Fibroblast of lung (primary cell): Measurements from ENCODE around the gene HTR3C. TPM values are rescaled to one million over a fixed set of nuclear protein-coding genes. Genes with fewer than 3 reads are reported as not detected.

Source experiments
- DNase-seq, 2 donors: peaks; one replicate each; pipeline versions ENCODE4 v3.0.0 to v3.0.0-alpha.2; 2010; ENCODE audit warnings: low read depth in 2 of 2
- H2AFZ ChIP-seq: 2 replicates; pipeline ENCODE4 v1.5.1; 2012; ENCODE audit warnings: low read length, control low read depth, inconsistent platforms
- H3K27ac ChIP-seq: 2 replicates; pipeline ENCODE4 v1.5.1; 2011; ENCODE audit warnings: low read length, control low read depth; ENCODE audit not compliant: insufficient read depth
- H3K27me3 ChIP-seq: 2 replicates; pipeline ENCODE4 v1.5.1; 2011; ENCODE audit warnings: mild to moderate bottlenecking, low read length; ENCODE audit not compliant: control insufficient read depth, insufficient read depth
- H3K36me3 ChIP-seq: 2 replicates; pipeline ENCODE4 v1.5.1; 2011; ENCODE audit warnings: low read length; ENCODE audit not compliant: control insufficient read depth, insufficient read depth
- H3K4me1 ChIP-seq: 2 replicates; pipeline ENCODE4 v1.5.1; 2011; ENCODE audit warnings: low read length; ENCODE audit not compliant: control insufficient read depth, insufficient read depth; ENCODE audit errors: extremely low read depth
- H3K4me2 ChIP-seq: 2 replicates; pipeline ENCODE4 v1.5.1; 2011; ENCODE audit warnings: low read length, control low read depth; ENCODE audit not compliant: insufficient read depth; ENCODE audit errors: extremely low read depth
- H3K4me3 ChIP-seq, 4 experiments: fragments of 200-600 bp in 1 of 4; sonication (generic) in 1 of 4; replicated peaks in 1 of 4; 2 replicates each; pipeline ENCODE4 v1.5.1; 2011 to 2016; ENCODE audit warnings: low read length in 4 of 4, low read depth in 3 of 4, mild to moderate bottlenecking in 3 of 4, control low read depth in 2 of 4, inconsistent platforms in 1 of 4, mixed read lengths in 1 of 4; ENCODE audit not compliant: insufficient read depth in 1 of 4; ENCODE audit errors: control extremely low read depth in 1 of 4
- H3K79me2 ChIP-seq: 2 replicates; pipeline ENCODE4 v1.5.1; 2012; ENCODE audit warnings: mild to moderate bottlenecking, low read length, inconsistent platforms; ENCODE audit not compliant: control insufficient read depth, insufficient read depth
- H3K9ac ChIP-seq: 2 replicates; pipeline ENCODE4 v1.5.1; 2011; ENCODE audit warnings: mild to moderate bottlenecking, low read length, control low read depth; ENCODE audit not compliant: insufficient read depth
- H3K9me3 ChIP-seq: 2 replicates; pipeline ENCODE4 v1.5.1; 2012; ENCODE audit warnings: low read depth, low read length; ENCODE audit not compliant: control insufficient read depth, insufficient read depth
- H4K20me1 ChIP-seq: 2 replicates; pipeline ENCODE4 v1.5.1; 2011; ENCODE audit warnings: low read length; ENCODE audit not compliant: control insufficient read depth, insufficient read depth; ENCODE audit errors: extremely low read depth
- EZH2 ChIP-seq: IDR thresholded peaks from 2 replicates; pipeline ENCODE4 v1.5.1; 2012; ENCODE audit warnings: low read length, control low read depth, mild to moderate bottlenecking; ENCODE audit errors: missing control alignments
- polyA plus RNA-seq, 2 donors: library from polyadenylated mRNA; depleted of rRNA in 1 of 2; stranded (reverse) in 1 of 2; unstranded in 1 of 2; fragments of >200 nt; gene quantifications; 2 replicates each; pipeline ENCODE4 v1.2.1, GENCODE V29; 2011 to 2012; ENCODE audit warnings: missing spikeins in 1 of 2
- total RNA-seq: library from RNA; depleted of rRNA; stranded (reverse); fragments of >200 nt; gene quantifications from 2 replicates; pipeline ENCODE4 v1.2.1, GENCODE V29; 2014
- TF ChIP-seq, protein P1 (sequence below), 2 donors: IDR thresholded peaks in 1 of 2; conservative IDR thresholded peaks in 1 of 2; 1 replicate in 1 of 2; 2 replicates in 1 of 2; pipeline ENCODE4 v1.5.1; 2011 to 2012; ENCODE audit warnings: low read length in 2 of 2, control low read depth in 1 of 2, inconsistent platforms in 1 of 2, low read depth in 1 of 2, mild to moderate bottlenecking in 1 of 2

Gene HTR3C
- total and polyA plus RNA-seq, 2 donors (not counting 1 experiment from before 2014, with no cell fraction given): not detected

DNA sequence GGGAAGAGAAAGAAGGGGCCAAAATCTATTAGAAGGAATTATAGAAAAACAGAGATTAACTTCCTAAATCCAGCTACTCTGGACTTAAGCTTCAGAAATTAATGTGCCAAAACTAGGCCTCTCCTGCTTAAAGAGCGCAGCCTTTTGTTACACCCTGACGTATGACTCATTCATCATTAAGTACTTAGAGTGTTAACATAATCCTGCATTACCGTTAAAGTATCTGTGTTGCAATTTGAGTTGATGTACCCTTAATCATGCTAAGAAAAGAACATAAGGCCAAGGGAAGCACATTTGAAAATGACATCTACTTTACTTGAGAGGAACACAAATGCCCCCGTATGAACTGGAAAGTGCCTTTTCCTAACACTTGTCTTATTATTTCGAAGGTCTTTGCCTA, 13.4 kb upstream of the HTR3C start:
- peak; percentile 38 to 55 for DNase-seq
- no peak overlapping the region for H2AFZ ChIP-seq

DNA sequence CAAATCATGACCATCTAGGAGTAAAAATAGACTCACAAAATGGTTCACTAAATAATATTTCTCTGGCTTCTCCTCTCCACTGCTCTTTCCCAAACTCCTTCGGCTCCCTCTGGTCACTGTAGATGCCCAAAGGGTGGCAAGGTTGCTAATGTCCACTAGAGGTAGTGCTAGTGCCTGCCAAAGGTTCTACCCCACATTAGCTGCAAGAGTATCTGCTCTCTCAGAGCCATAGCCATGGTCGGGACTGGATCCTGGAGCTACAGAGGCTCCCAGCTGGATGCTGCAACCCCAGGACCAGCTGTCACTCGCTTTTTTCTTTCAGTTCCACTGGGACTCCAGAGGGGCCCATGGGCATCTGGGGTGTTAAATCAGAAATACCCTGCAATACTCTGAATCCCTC, 12.8 kb upstream of the HTR3C start:
- H3K9ac ChIP-seq: no peak overlapping the region
- no peaks in the 10 kb centered on the region for H3K36me3 ChIP-seq
- H3K4me3 ChIP-seq: no peak overlapping the region
- no peak overlapping the region for H3K4me2 ChIP-seq
- no peaks in the 10 kb centered on the region for H4K20me1 ChIP-seq
- peak in 1 of 2 donors; percentile 26 for DNase-seq
- no peak overlapping the region for H2AFZ ChIP-seq
- no peak overlapping the region for H3K27ac ChIP-seq
- no peaks in the 10 kb centered on the region for H3K27me3 ChIP-seq
- H3K9me3 ChIP-seq: no peaks in the 10 kb centered on the region
- no peaks in the 10 kb centered on the region for H3K79me2 ChIP-seq
- H3K4me1 ChIP-seq: no peaks in the 10 kb centered on the region
- TF ChIP-seq, protein P1, sequence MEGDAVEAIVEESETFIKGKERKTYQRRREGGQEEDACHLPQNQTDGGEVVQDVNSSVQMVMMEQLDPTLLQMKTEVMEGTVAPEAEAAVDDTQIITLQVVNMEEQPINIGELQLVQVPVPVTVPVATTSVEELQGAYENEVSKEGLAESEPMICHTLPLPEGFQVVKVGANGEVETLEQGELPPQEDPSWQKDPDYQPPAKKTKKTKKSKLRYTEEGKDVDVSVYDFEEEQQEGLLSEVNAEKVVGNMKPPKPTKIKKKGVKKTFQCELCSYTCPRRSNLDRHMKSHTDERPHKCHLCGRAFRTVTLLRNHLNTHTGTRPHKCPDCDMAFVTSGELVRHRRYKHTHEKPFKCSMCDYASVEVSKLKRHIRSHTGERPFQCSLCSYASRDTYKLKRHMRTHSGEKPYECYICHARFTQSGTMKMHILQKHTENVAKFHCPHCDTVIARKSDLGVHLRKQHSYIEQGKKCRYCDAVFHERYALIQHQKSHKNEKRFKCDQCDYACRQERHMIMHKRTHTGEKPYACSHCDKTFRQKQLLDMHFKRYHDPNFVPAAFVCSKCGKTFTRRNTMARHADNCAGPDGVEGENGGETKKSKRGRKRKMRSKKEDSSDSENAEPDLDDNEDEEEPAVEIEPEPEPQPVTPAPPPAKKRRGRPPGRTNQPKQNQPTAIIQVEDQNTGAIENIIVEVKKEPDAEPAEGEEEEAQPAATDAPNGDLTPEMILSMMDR (conservative IDR thresholded peaks at IDR 0.05 in 1 of 2, IDR thresholded peaks at IDR 0.05 in 1 of 2; ENCODE audit: low read depth in 1 of 2, low read length in 2 of 2): peak; percentile 36 to 42
- no peak for TF ChIP-seq EZH2

More for the DNA sequence above, 13.4 kb upstream of the HTR3C start:
- TF ChIP-seq, protein P1 (conservative IDR thresholded peaks at IDR 0.05 in 1 of 2, IDR thresholded peaks at IDR 0.05 in 1 of 2; ENCODE audit: low read depth in 1 of 2, low read length in 2 of 2): no peak
- no peak for TF ChIP-seq EZH2
- Histone ChIP-seq H3K79me2 (no peaks in the 10 kb centered on the region), H3K4me1 (no peaks in the 10 kb centered on the region), H3K4me2 (no peak overlapping the region), H4K20me1 (no peaks in the 10 kb centered on the region), H3K9ac (no peak overlapping the region), H3K9me3 (no peaks in the 10 kb centered on the region), H3K36me3 (no peaks in the 10 kb centered on the region), H3K27ac (no peak overlapping the region), H3K4me3 (no peak overlapping the region), H3K27me3 (no peaks in the 10 kb centered on the region)

DNA sequence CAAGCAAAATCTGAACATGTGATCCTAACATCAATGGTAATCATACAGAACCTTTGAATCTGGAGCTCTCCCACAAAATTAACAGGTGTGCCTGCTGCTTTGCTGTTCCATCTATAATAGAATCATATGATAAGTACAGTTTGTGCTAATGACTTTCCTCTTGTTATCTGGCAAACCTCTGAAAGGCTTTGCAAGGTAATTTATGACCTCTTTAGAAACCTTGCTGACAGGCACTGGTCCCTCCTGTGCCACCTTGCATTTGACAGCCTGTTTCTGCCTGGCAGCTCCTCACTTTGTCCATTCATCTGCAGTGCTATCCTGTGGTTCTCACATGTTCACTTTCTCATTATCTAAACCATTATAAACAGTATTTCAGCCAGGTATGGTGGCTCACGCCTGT, 10.2 kb upstream of the HTR3C start:
- TF ChIP-seq EZH2: no peak
- TF ChIP-seq, protein P1 (conservative IDR thresholded peaks at IDR 0.05 in 1 of 2, IDR thresholded peaks at IDR 0.05 in 1 of 2; ENCODE audit: low read depth in 1 of 2, low read length in 2 of 2): no peak
- no peak overlapping the region for H3K27ac ChIP-seq

More for the DNA sequence above, 10.2 kb upstream of the HTR3C start:
- Histone ChIP-seq H3K4me2 (no peak overlapping the region), H3K4me3 (no peak overlapping the region), H3K4me1 (no peaks in the 10 kb centered on the region), H3K79me2 (no peaks in the 10 kb centered on the region), H3K9me3 (no peaks in the 10 kb centered on the region), H3K9ac (no peak overlapping the region), H2AFZ (no peak overlapping the region), H3K36me3 (no peaks in the 10 kb centered on the region), H4K20me1 (no peaks in the 10 kb centered on the region), H3K27me3 (no peaks in the 10 kb centered on the region)
- DNase-seq: no peak
